GM12878 (cell line): ENCODE results near the gene FAM50A. TPM values are rescaled to one million over a fixed set of nuclear protein-coding genes. Genes with fewer than 3 reads are reported as not detected.

Experiments
- CBFB ChIP-seq: IDR thresholded peaks from 2 replicates; pipeline ENCODE4 v1.6.1; 2016; ENCODE audit warnings: antibody characterized with exemption, low read depth
- CHD2 ChIP-seq: IDR thresholded peaks from 2 replicates; pipeline ENCODE4 v1.6.1; 2011; ENCODE audit warnings: low read depth, low read length, improper control_type of control experiment, borderline replicate concordance
- CREM ChIP-seq: IDR thresholded peaks from 2 replicates; pipeline ENCODE4 v1.6.1; 2014; ENCODE audit warnings: antibody characterized with exemption, low read depth
- DPF2 ChIP-seq: fragments of 450-650 bp; IDR thresholded peaks from 2 replicates; pipeline ENCODE4 v1.6.1; 2017; ENCODE audit warnings: mild to moderate bottlenecking
- IKZF1 ChIP-seq: fragments of 450-650 bp; conservative IDR thresholded peaks from 2 replicates; pipeline ENCODE4 v1.6.1; 2017; ENCODE audit warnings: antibody characterized with exemption, mild to moderate bottlenecking
- LARP7 ChIP-seq: fragments of 450-650 bp; IDR thresholded peaks from 2 replicates; pipeline ENCODE4 v1.6.1; 2017; ENCODE audit warnings: mild to moderate bottlenecking
- NFYA ChIP-seq: IDR thresholded peaks from 2 replicates; pipeline ENCODE4 v1.6.1; 2011; ENCODE audit warnings: low read depth, mild to moderate bottlenecking, low read length, improper control_type of control experiment, borderline replicate concordance
- NFYB ChIP-seq: IDR thresholded peaks from 2 replicates; pipeline ENCODE4 v1.6.1; 2011; ENCODE audit warnings: low read depth, mild to moderate bottlenecking, low read length, improper control_type of control experiment, moderate library complexity; ENCODE audit not compliant: insufficient read depth
- PAX5 ChIP-seq: IDR thresholded peaks from 2 replicates; pipeline ENCODE4 v1.6.1; 2011; ENCODE audit warnings: low read depth, low read length, borderline replicate concordance
- POLR2A ChIP-seq: IDR thresholded peaks from 2 replicates; pipeline ENCODE4 v1.6.1; 2011; ENCODE audit warnings: low read depth, mild to moderate bottlenecking, low read length
- POLR2AphosphoS5 ChIP-seq: IDR thresholded peaks from 2 replicates; pipeline ENCODE4 v1.6.1; 2011; ENCODE audit warnings: mild to moderate bottlenecking, low read length, inconsistent platforms
- RAD21 ChIP-seq: IDR thresholded peaks from 2 replicates; pipeline ENCODE4 v1.6.1; 2011; ENCODE audit warnings: mild to moderate bottlenecking, low read depth, low read length, moderate library complexity; ENCODE audit not compliant: insufficient read depth
- RAD51 ChIP-seq: fragments of 450-650 bp; IDR thresholded peaks from 2 replicates; pipeline ENCODE4 v1.6.1; 2016; ENCODE audit warnings: moderate library complexity, mild to moderate bottlenecking, inconsistent platforms
- RUNX3 ChIP-seq: IDR thresholded peaks from 2 replicates; pipeline ENCODE4 v1.6.1; 2012; ENCODE audit warnings: low read length, inconsistent platforms
- TAF1 ChIP-seq: IDR thresholded peaks from 2 replicates; pipeline ENCODE4 v1.6.1; 2011; ENCODE audit warnings: mild to moderate bottlenecking, low read depth, low read length, borderline replicate concordance
- polyA plus RNA-seq, 11 experiments: library from polyadenylated mRNA; depleted of rRNA in 4 of 11; unstranded in 6 of 11; stranded (reverse) in 5 of 11; fragments of >200 nt; fragmentation: Nextera tagmentation in 4 of 11; fragmentation: Illumina TruSeq in 1 of 11; extraction: Ambion mirVana in 4 of 11; extraction: Trizol in 1 of 11; gene quantifications; 1 replicate in 1 of 11; 2 replicates in 10 of 11; pipeline versions ENCODE4 v1.2.1 to v1.2.3, GENCODE V29; 2011 to 2016; ENCODE audit warnings: inconsistent platforms in 2 of 11, missing spikeins in 2 of 11, low read depth in 1 of 11
- total RNA-seq, 4 experiments: library from RNA; depleted of rRNA in 3 of 4; stranded (reverse); fragments of >200 nt in 3 of 4; fragmentation: Illumina TruSeq in 1 of 4; extraction: Trizol in 1 of 4; gene quantifications; 2 replicates each; pipeline versions ENCODE4 v1.2.1 to v1.2.3, GENCODE V29; 2013 to 2021
- TF ChIP-seq, protein P1 (sequence below): IDR thresholded peaks from 2 replicates; pipeline ENCODE4 v1.6.1; 2011; ENCODE audit warnings: borderline replicate concordance, low read depth, mild to moderate bottlenecking, moderate library complexity, mixed read lengths, low read length; ENCODE audit not compliant: insufficient read depth; ENCODE audit errors: extremely low read length
- TF ChIP-seq, protein P2 (sequence below): fragments of 450-650 bp; IDR thresholded peaks from 2 replicates; pipeline ENCODE4 v1.6.1; 2016; ENCODE audit warnings: mild to moderate bottlenecking
- TF ChIP-seq, protein P3 (sequence below): fragments of 450-650 bp; IDR thresholded peaks from 2 replicates; pipeline ENCODE4 v1.6.1; 2016; ENCODE audit warnings: mild to moderate bottlenecking
- TF ChIP-seq, protein P4 (sequence below): IDR thresholded peaks from 2 replicates; pipeline ENCODE4 v1.6.1; 2011; ENCODE audit warnings: low read depth, low read length, improper control_type of control experiment, borderline replicate concordance
- TF ChIP-seq, protein P5 (sequence below): fragments of 450-650 bp; conservative IDR thresholded peaks from 2 replicates; pipeline ENCODE4 v1.6.1; 2017; ENCODE audit warnings: mild to moderate bottlenecking, moderate library complexity
- TF ChIP-seq, protein P6 (sequence below): fragments of 150-350 bp; IDR thresholded peaks from 2 replicates; pipeline ENCODE4 v1.6.1; 2014; ENCODE audit warnings: mild to moderate bottlenecking, low read depth, low read length

The FAM50A gene
- total and polyA plus RNA-seq, 10 of the 15 experiments (the other 5 are each of a cell fraction or from before 2014, with no cell fraction given) = 4.2 to 46.7 (median 34.6) TPM

DNA sequence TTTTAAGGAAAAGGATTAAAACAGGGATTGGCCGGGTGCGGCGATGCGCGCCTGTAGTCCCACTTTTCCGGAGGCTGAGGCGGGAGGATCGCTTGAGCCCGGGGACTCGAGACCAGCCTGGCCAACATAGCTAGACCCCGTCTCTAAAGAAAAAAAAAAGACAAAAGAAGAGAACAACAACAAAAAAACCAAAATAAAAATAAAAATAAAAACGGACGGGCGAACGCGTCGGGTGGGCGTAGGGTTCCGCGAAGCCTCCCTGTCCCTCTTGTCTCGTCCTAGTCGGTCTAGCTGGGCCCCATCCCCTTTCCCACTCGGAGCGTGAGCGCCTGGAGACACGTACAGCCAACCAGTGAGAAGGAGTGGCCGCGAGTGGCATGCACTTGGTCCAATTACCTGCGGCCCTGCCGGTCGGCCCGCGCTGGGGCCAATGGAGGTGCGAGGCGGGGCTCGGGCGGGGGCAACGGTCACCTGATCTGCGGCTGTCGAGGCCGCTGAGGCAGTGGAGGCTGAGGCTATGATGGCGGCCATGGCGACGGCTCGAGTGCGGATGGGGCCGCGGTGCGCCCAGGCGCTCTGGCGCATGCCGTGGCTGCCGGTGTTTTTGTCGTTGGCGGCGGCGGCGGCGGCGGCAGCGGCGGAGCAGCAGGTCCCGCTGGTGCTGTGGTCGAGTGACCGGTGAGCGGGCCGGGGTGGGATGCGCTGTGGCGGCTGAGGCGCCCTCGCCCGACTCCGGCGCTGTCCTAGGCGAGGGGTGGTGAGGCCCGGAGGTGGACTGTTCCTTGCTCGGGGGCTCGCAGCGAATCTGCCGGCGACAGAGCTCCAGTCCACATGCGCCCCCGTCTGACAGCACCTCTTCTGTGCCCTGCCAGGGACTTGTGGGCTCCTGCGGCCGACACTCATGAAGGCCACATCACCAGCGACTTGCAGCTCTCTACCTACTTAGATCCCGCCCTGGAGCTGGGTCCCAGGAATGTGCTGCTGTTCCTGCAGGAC is 15.5 kb upstream of the FAM50A start, which contains the start of gene ATP6AP1 (continued):
- TF ChIP-seq RUNX3 (peak; percentile 70), CHD2 (peak; percentile 89), NFYA (peak; percentile 27; the same call in 1 of the 2 replicates), IKZF1 (peak; percentile 58), PAX5 (no peak), RAD51 (peak; percentile 55; the same call in 1 of the 2 replicates), DPF2 (peak; percentile 98), NFYB (peak; percentile 90), RAD21 (no peak), LARP7 (peak; percentile 88), POLR2AphosphoS5 (peak; percentile 35; the same call in 1 of the 2 replicates), CREM (0 out of 2 replicates have a peak, but pooled peaks have one; percentile 40), CBFB (0 out of 2 replicates have a peak, but pooled peaks have one; percentile 40), TAF1 (peak; percentile 46; the same call in 1 of the 2 replicates), POLR2A (peak; percentile 87)
- TF ChIP-seq, protein P1, sequence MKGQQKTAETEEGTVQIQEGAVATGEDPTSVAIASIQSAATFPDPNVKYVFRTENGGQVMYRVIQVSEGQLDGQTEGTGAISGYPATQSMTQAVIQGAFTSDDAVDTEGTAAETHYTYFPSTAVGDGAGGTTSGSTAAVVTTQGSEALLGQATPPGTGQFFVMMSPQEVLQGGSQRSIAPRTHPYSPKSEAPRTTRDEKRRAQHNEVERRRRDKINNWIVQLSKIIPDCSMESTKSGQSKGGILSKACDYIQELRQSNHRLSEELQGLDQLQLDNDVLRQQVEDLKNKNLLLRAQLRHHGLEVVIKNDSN = peak; percentile 87
- TF ChIP-seq, protein P2, sequence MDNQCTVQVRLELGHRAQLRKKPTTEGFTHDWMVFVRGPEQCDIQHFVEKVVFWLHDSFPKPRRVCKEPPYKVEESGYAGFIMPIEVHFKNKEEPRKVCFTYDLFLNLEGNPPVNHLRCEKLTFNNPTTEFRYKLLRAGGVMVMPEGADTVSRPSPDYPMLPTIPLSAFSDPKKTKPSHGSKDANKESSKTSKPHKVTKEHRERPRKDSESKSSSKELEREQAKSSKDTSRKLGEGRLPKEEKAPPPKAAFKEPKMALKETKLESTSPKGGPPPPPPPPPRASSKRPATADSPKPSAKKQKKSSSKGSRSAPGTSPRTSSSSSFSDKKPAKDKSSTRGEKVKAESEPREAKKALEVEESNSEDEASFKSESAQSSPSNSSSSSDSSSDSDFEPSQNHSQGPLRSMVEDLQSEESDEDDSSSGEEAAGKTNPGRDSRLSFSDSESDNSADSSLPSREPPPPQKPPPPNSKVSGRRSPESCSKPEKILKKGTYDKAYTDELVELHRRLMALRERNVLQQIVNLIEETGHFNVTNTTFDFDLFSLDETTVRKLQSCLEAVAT = peak; percentile 91
- TF ChIP-seq, protein P3, sequence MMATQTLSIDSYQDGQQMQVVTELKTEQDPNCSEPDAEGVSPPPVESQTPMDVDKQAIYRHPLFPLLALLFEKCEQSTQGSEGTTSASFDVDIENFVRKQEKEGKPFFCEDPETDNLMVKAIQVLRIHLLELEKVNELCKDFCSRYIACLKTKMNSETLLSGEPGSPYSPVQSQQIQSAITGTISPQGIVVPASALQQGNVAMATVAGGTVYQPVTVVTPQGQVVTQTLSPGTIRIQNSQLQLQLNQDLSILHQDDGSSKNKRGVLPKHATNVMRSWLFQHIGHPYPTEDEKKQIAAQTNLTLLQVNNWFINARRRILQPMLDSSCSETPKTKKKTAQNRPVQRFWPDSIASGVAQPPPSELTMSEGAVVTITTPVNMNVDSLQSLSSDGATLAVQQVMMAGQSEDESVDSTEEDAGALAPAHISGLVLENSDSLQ = peak; percentile 99
- TF ChIP-seq, protein P4, sequence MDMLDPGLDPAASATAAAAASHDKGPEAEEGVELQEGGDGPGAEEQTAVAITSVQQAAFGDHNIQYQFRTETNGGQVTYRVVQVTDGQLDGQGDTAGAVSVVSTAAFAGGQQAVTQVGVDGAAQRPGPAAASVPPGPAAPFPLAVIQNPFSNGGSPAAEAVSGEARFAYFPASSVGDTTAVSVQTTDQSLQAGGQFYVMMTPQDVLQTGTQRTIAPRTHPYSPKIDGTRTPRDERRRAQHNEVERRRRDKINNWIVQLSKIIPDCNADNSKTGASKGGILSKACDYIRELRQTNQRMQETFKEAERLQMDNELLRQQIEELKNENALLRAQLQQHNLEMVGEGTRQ = peak; percentile 42
- TF ChIP-seq, protein P5, sequence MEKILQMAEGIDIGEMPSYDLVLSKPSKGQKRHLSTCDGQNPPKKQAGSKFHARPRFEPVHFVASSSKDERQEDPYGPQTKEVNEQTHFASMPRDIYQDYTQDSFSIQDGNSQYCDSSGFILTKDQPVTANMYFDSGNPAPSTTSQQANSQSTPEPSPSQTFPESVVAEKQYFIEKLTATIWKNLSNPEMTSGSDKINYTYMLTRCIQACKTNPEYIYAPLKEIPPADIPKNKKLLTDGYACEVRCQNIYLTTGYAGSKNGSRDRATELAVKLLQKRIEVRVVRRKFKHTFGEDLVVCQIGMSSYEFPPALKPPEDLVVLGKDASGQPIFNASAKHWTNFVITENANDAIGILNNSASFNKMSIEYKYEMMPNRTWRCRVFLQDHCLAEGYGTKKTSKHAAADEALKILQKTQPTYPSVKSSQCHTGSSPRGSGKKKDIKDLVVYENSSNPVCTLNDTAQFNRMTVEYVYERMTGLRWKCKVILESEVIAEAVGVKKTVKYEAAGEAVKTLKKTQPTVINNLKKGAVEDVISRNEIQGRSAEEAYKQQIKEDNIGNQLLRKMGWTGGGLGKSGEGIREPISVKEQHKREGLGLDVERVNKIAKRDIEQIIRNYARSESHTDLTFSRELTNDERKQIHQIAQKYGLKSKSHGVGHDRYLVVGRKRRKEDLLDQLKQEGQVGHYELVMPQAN = peak; percentile 78
- TF ChIP-seq, protein P6, sequence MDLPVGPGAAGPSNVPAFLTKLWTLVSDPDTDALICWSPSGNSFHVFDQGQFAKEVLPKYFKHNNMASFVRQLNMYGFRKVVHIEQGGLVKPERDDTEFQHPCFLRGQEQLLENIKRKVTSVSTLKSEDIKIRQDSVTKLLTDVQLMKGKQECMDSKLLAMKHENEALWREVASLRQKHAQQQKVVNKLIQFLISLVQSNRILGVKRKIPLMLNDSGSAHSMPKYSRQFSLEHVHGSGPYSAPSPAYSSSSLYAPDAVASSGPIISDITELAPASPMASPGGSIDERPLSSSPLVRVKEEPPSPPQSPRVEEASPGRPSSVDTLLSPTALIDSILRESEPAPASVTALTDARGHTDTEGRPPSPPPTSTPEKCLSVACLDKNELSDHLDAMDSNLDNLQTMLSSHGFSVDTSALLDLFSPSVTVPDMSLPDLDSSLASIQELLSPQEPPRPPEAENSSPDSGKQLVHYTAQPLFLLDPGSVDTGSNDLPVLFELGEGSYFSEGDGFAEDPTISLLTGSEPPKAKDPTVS = no peak
